HAP-1 (cell line): Measurements from ENCODE around the gene UMOD.

Experiments used
- DNase-seq, 2 experiments: peaks; one replicate each; pipeline ENCODE4 v3.0.0-alpha.2; 2016 to 2020; ENCODE audit warnings: low spot score in 2 of 2
- H3K27me3 ChIP-seq: fragments of 250-450 bp; sonication (Bioruptor Pico); 2 replicates; pipeline ENCODE4 v1.5.1; 2020; ENCODE audit warnings: low read depth, mild to moderate bottlenecking, moderate library complexity
- H3K36me3 ChIP-seq: fragments of 250-450 bp; sonication (Bioruptor Pico); replicated peaks from 2 replicates; pipeline ENCODE4 v1.5.1; 2020; ENCODE audit warnings: mild to moderate bottlenecking
- H3K4me1 ChIP-seq: fragments of 250-450 bp; sonication (Bioruptor Pico); 2 replicates; pipeline ENCODE4 v1.5.1; 2020; ENCODE audit warnings: mild to moderate bottlenecking
- H3K4me3 ChIP-seq: fragments of 250-450 bp; sonication (Bioruptor Pico); 2 replicates; pipeline ENCODE4 v1.5.1; 2020; ENCODE audit warnings: mild to moderate bottlenecking, moderate library complexity
- H3K9me3 ChIP-seq: fragments of 250-450 bp; sonication (Bioruptor Pico); 2 replicates; pipeline ENCODE4 v1.5.1; 2020; ENCODE audit warnings: mild to moderate bottlenecking, moderate library complexity
- in situ Hi-C: fragments of 300-500 bp; cut with MboI; formaldehyde crosslinking; loops from 3 replicates; pipeline ENCODE4 v1.14.3; 2020; ENCODE audit warnings: low sequenced_read_pairs, inconsistent platforms, mixed read lengths

Gene UMOD

DNA sequence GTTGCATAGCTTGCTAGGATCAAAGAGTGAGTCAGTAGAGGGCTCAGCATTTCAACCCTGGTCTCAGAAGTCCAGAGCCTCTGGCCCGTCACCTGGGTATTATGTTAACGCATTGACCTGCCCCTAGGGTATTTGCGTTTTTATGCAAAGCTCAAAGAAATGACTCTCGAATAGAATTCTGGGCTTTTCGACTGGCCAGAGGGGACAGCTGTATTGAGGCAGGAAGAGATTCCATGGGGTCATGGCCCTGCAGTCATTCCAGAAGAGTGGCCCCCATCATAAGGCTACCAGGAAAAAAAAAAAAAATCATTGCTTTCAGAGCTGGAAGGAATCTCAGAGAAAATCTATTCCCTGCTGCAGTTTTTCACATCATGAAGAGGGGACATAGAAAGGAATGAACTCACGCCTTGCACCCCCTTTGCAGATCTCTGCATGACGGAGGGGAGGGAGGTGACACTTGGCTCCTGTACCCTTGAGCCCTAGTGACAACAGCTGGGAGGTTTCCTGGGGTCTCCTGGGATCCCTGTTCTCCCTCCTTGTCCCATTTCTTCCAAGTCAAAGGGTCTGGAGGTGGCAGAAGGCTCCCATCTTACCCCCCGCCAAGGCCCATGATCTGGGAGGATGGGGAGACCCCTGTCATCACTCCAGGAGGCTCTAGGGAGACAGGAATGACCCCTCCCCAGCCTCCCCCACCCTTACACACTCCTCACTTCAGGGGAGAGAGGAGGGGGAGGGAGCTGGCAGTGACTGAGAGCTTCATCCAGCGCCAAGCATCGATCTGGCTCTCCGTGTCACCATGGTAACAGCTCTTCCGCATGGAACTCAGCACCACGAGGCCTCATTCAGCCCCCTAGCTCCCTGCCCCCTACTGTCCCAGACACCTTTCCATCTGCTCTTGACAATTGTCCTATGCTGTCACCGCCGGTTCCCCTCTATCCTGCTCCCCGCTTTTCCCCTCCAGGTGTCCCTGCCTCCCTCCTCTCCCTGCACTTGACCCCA lies 61.0 kb downstream of the UMOD start:
- no peak for DNase-seq
- in situ Hi-C loops, result no loop called here
- H3K4me1 ChIP-seq, result no peaks in the 10 kb centered on the region
- H3K4me3 ChIP-seq, result no peak overlapping the region
- H3K9me3 ChIP-seq, result no peaks in the 10 kb centered on the region
- no peaks in the 10 kb centered on the region for H3K36me3 ChIP-seq
- H3K27me3 ChIP-seq, result no peaks in the 10 kb centered on the region

DNA sequence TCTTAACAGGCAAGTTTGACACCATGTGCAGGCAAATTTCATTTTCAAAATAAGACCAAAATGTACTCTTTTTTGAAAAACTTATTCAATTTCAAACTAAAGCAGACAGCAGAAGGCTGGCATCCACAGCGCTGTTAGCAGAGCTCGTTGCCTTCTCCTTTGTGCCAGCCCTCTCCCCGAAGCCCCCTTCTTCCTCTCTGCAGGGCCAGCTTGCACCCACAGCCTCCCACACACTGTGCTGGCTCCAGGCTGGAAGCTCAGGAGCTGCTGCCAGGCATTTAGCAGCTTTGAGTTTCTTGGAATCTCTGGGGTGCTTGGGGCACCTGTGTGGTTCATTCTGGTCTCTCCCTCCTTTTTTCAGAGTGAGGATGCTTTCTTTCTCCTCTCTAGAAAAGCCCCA lies 62.9 kb downstream of the UMOD start:
- no peaks in the 10 kb centered on the region for H3K4me1 ChIP-seq
- H3K9me3 ChIP-seq, result no peaks in the 10 kb centered on the region
- H3K4me3 ChIP-seq, result no peak overlapping the region
- no peak for DNase-seq
- H3K27me3 ChIP-seq, result no peaks in the 10 kb centered on the region
- in situ Hi-C loops, result no loop called here
- no peaks in the 10 kb centered on the region for H3K36me3 ChIP-seq

GRCh38 chr16:20285993-20286499 lies 66.5 kb downstream of the UMOD start:
- in situ Hi-C loops, result no loop called here
- no peak for DNase-seq

More at GRCh38 chr16:20285993-20286499, 66.5 kb downstream of the UMOD start:
- Histone ChIP-seq H3K4me1 (no peaks in the 10 kb centered on the region), H3K9me3 (no peaks in the 10 kb centered on the region), H3K4me3 (no peak overlapping the region), H3K36me3 (no peaks in the 10 kb centered on the region), H3K27me3 (no peaks in the 10 kb centered on the region)
